ENCODE data around the gene PRMT1. TPM values are rescaled to one million over a fixed set of nuclear protein-coding genes. Genes with fewer than 3 reads are reported as not detected.

Gene PRMT1
- total and polyA plus RNA-seq, 2 donors (not counting 1 experiment from before 2014, with no cell fraction given) = 175 to 310 TPM

DNA sequence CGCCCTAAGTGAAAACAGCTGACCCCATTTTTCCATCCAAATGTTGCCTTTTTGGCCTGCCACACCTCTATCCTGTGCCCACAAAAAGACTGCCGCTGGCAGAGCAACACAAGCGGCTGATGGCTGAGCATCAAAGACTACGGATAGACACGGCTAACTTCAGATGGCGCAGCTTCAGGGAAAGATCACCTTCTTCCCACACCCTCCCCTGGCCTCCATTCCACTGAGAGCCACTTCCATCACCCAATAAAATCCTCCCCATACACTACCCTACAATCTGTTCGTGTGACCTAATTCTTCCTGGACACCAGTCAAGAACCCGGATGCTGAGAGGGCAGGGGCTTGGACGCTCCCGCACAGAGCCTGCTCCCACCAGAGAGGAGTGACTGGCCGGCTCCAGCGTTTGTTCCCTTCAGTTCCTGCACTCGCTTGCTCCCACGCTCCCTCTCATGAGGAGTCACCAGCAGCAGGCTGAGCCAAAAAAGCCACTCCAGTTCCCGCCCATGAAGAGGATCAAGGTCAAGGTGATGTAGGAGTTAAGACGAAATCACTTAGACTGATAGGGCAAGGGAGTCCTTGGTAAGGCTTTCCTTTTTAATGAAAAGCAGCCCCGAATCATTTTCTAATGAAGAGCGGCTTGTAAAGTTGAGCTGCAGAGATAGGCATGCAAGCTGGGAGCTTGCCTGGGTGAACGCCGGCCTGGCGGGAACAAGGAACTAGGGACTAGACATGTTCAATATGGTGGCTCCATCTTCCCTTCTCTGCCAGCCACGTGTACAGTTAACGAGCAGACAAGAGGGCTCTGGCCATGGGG lies 50.4 kb downstream of the PRMT1 start:
- intact Hi-C loops (cut with micrococcal nuclease) = no loop called here
- ATAC-seq (ENCODE audit: low read depth) (no peak), DNase-seq (no peak)
- no peaks in the 10 kb centered on the region for H3K9me3 ChIP-seq (ENCODE audit: control extremely low read depth in 1 of 3, control insufficient read depth in 2 of 3, insufficient read depth in 1 of 3, low read length in 2 of 3)
- no peaks in the 10 kb centered on the region for H3K79me2 ChIP-seq (ENCODE audit: control insufficient read depth, insufficient read depth, low read length)
- no peak overlapping the region for H3K27ac Mint-ChIP-seq
- no peaks in the 10 kb centered on the region for H3K27me3 Mint-ChIP-seq
- TF ChIP-seq, protein P1, sequence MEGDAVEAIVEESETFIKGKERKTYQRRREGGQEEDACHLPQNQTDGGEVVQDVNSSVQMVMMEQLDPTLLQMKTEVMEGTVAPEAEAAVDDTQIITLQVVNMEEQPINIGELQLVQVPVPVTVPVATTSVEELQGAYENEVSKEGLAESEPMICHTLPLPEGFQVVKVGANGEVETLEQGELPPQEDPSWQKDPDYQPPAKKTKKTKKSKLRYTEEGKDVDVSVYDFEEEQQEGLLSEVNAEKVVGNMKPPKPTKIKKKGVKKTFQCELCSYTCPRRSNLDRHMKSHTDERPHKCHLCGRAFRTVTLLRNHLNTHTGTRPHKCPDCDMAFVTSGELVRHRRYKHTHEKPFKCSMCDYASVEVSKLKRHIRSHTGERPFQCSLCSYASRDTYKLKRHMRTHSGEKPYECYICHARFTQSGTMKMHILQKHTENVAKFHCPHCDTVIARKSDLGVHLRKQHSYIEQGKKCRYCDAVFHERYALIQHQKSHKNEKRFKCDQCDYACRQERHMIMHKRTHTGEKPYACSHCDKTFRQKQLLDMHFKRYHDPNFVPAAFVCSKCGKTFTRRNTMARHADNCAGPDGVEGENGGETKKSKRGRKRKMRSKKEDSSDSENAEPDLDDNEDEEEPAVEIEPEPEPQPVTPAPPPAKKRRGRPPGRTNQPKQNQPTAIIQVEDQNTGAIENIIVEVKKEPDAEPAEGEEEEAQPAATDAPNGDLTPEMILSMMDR (IDR thresholded peaks at IDR 0.05) = no peak
- H3K4me1 ChIP-seq (ENCODE audit: control insufficient read depth in 2 of 2, insufficient read depth in 2 of 2, low read length in 2 of 2) = no peaks in the 10 kb centered on the region
- no peak overlapping the region for H3K4me2 ChIP-seq (replicated peaks; ENCODE audit: low read depth, low read length, poor library complexity, severe bottlenecking)
- no peaks in the 10 kb centered on the region for H3K4me1 Mint-ChIP-seq
- CTCF ChIA-PET = interaction anchor here (0.7 kb wide), 1 partner anchor 39 kb away, joined by 3 read pairs; no protein-coding TSS in a partner anchor
- H3K4me3 Mint-ChIP-seq = no peak overlapping the region
- H3K27ac ChIP-seq (ENCODE audit: low read length in 2 of 2) = no peak overlapping the region
- H3K27me3 ChIP-seq (replicated peaks in 1 of 4; ENCODE audit: control extremely low read depth in 1 of 4, control insufficient read depth in 3 of 4, insufficient read depth in 4 of 4, low read length in 3 of 4) = no peaks in the 10 kb centered on the region
- H2AFZ ChIP-seq (ENCODE audit: insufficient read depth, low read depth, low read length, poor library complexity, severe bottlenecking) = no peak overlapping the region
- no peak overlapping the region for H3K4me3 ChIP-seq (ENCODE audit: control extremely low read depth in 1 of 5, extremely low read depth in 1 of 5, insufficient read depth in 1 of 5, low read depth in 2 of 5, low read length in 4 of 5)
- no peaks in the 10 kb centered on the region for H3K36me3 ChIP-seq (replicated peaks in 1 of 2; ENCODE audit: control extremely low read depth in 1 of 2, control insufficient read depth in 1 of 2, extremely low read depth in 1 of 2, insufficient read depth in 2 of 2, low read length in 1 of 2)
- POLR2A ChIA-PET = no interaction called here
- 96% methylated on average over 21 of the region's 23 CpGs for WGBS (ENCODE audit: insufficient coverage)
- H4K20me1 ChIP-seq (ENCODE audit: control insufficient read depth, insufficient read depth, low read length, poor library complexity, severe bottlenecking) = no peaks in the 10 kb centered on the region
- H3K9me3 Mint-ChIP-seq (ENCODE audit: insufficient read depth) = no peaks in the 10 kb centered on the region
- H3K9ac ChIP-seq (ENCODE audit: low read length) = no peak overlapping the region

- intact Hi-C loops (cut with micrococcal nuclease) = no loop called here
- H3K36me3 ChIP-seq (replicated peaks in 1 of 2; ENCODE audit: control extremely low read depth in 1 of 2, control insufficient read depth in 1 of 2, extremely low read depth in 1 of 2, insufficient read depth in 2 of 2, low read length in 1 of 2) = no peaks in the 10 kb centered on the region
- H3K27ac ChIP-seq (ENCODE audit: low read length in 2 of 2) = no peak overlapping the region
- H3K9me3 ChIP-seq (ENCODE audit: control extremely low read depth in 1 of 3, control insufficient read depth in 2 of 3, insufficient read depth in 1 of 3, low read length in 2 of 3) = no peaks in the 10 kb centered on the region
- H3K27me3 Mint-ChIP-seq = peaks cover 3% of the 10 kb centered on the region
- no peak overlapping the region for H3K4me3 Mint-ChIP-seq
- CTCF ChIA-PET = interaction anchor here (0.7 to 1.6 kb wide), 2 partner anchors 13 to 37 kb away, joined by 3 to 5 read pairs; partner anchors contain the start of gene AP2A1
- no peak overlapping the region for H3K4me3 ChIP-seq (ENCODE audit: control extremely low read depth in 1 of 5, extremely low read depth in 1 of 5, insufficient read depth in 1 of 5, low read depth in 2 of 5, low read length in 4 of 5)
- ATAC-seq (ENCODE audit: low read depth) (no peak), DNase-seq (no peak)
- no peaks in the 10 kb centered on the region for H3K9me3 Mint-ChIP-seq (ENCODE audit: insufficient read depth)
- no peak overlapping the region for H3K27ac Mint-ChIP-seq
- H3K79me2 ChIP-seq (ENCODE audit: control insufficient read depth, insufficient read depth, low read length) = no peaks in the 10 kb centered on the region
- POLR2A ChIA-PET = no interaction called here
- H3K9ac ChIP-seq (ENCODE audit: low read length) = no peak overlapping the region
- 22% methylated on average over 3 of the region's 5 CpGs for WGBS (ENCODE audit: insufficient coverage)
- no peaks in the 10 kb centered on the region for H4K20me1 ChIP-seq (ENCODE audit: control insufficient read depth, insufficient read depth, low read length, poor library complexity, severe bottlenecking)
- TF ChIP-seq EZH2 (IDR thresholded peaks at IDR 0.05; ENCODE audit: borderline replicate concordance, insufficient read depth, low read depth, low read length, poor library complexity, severe bottlenecking) = no peak
- TF ChIP-seq, protein P1 (IDR thresholded peaks at IDR 0.05) = no peak
- no peaks in the 10 kb centered on the region for H3K4me1 ChIP-seq (ENCODE audit: control insufficient read depth in 2 of 2, insufficient read depth in 2 of 2, low read length in 2 of 2)
- H3K4me2 ChIP-seq (replicated peaks; ENCODE audit: low read depth, low read length, poor library complexity, severe bottlenecking) = no peak overlapping the region
- no peaks in the 10 kb centered on the region for H3K27me3 ChIP-seq (replicated peaks in 1 of 4; ENCODE audit: control extremely low read depth in 1 of 4, control insufficient read depth in 3 of 4, insufficient read depth in 4 of 4, low read length in 3 of 4)
- no peaks in the 10 kb centered on the region for H3K4me1 Mint-ChIP-seq
- H2AFZ ChIP-seq (ENCODE audit: insufficient read depth, low read depth, low read length, poor library complexity, severe bottlenecking) = no peak overlapping the region
Observed at GRCh38 chr19:49730166-49730565, 53.1 kb downstream of the PRMT1 start.

Data from B cell (primary cell).